Esophagus mucosa (tissue), 1 donor: ENCODE data around the gene CATSPER3. TPM values are rescaled to one million over a fixed set of nuclear protein-coding genes. Genes with fewer than 3 reads are reported as not detected.

Source experiments
- ATAC-seq: fragments of 200-7000 bp; cut with Tn5 transposase; one replicate; pipeline ENCODE4 v1.9.1; 2020
- total RNA-seq: library from RNA; stranded (reverse); gene quantifications from one replicate; pipeline ENCODE4 v1.2.4, GENCODE V29; 2023
- donor health status: DM: yes; HTN: yes; CAD: no.

Gene CATSPER3
- total RNA-seq, 1 donor from 2014 or later = 0.40 TPM

DNA sequence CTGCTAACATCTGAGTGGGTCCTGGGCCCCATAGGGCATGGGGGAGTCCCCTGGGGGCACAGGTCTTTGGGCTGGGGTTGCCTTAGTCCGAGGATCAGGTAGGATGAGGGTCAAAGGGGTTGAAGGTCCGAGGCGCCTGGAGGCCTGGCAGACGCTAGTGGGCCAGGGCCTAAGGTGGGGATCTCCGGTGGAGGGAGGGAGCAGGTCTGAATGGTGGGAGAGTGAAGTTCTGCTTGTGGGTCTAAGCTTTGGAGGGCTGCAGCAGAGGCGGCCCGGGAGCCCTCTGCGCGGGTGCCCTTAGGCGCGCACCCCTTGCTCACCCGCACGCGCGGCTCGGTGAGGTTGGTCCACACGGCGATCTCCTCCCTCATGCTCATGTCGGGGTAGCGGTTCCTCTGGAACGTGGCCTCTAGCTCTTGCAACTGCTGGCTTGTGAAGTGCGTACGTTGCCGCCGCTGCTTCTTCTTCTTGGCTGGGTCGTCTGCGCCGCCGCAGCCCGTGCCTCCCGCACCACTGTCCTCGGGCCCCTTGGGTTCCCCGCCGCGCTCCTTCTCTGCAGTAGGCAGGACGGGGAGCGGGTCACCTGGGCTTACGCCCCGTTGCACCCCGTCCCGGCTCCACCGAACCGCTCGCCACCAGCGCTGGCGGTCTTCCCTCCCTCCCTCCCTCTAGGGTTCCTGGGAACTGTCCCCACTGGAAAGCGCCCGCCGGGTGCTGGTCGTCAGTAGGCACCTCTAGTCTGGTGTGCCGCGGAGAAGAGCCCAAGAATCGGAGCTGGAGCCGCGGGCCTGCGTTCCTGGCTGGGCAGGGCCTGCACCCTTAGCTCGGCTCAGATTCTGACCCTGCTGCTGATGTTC is 63.5 kb downstream of the CATSPER3 start:
- ATAC-seq = no peak

DNA sequence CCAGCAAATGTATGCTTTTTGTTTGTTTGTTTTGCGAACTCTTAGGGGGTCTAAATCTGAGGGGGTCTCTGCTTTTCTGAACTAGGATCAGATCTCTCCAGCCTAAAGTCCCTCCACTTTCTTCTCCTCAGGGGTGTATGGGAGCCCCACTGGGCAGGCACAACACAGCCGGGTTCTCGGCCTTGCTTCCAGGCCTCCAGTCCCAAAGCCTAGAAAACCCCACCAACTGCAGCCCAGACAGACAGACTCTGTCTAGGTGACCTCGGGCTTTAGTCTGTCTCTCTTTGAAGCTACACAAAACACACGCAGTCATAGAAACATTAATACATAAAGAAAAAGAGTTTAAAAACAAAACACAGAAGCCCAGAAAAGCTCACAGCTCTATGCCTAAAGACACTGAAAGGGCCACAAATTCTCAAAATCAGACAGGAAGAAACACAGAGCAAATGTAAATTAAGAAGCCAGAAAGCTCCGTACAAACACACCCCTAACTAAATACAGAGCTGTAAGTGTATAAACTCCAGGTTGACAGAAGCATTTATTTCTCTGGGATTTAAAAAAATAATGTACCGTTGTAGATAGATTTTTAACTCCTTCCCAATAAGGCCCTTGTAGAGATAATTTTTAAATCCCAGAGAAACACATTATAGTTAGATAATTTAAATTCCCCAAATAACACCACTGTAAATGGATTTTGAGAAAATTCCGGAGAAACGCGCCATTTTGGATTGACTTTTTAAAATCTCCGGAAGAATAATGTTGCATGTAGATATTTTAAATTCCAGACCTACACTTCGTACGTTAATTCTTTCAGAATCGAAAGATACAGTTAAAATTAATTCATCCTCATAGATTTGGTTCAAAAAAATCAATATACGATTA is 64.3 kb downstream of the CATSPER3 start:
- no peak for ATAC-seq

DNA sequence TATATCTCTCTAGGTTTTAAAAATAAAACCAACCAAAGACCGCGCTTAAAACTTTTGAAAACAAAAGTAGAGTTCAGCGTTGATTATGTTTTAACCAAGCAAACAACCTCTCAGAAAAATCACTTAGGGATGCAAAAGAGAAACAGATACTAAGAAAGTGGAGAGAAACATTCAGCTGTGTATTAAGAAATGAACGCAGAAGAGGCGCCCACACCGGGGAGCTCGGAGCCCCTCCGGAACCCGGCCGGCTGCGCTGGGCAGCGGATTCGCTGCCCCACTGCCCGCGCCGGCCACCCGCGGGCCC is 64.9 kb downstream of the CATSPER3 start:
- ATAC-seq = no peak

DNA sequence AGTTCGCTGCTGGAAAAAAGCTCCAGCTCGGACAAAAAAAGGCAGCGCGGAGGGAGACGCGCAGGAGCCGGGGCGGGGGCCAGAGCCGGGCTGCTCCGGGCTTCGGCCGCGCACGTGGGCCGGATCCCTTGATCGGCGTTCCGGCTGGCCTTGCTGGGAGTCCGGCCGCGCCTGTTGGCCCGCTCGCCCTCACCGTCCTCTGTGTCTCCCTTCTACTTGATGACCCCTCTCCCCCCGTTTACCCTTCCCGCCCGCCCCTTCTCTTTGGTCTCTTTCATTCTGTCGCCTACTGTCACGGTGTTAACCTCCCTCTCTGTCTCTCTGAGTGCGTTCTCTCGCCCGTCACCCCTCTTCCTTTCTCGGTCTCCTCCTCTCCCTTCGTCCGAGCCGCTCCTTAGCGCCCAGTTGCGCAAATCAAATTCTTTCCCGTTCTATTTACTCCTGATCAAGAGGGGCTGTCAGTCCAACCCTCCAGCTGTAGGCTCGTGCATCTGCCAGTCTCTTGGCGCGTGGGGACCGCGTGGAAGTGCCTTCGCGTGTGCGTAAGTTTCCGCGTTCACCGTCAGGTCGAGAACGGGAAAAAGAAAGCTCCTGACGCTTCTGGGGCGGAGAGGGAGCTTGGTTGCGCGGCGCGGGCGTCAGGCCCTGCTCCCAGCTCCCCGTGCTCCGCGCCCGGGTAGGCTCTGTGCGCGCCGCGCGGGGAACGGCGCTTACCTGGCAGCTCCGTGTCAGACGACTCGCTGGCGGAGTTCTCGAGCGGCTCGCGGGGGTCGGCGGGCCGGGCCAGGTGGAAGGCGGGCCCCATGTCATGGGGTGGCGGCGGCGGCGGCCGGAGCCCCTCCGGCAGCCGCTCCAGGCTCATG is 65.5 kb downstream of the CATSPER3 start:
- ATAC-seq = no peak

DNA sequence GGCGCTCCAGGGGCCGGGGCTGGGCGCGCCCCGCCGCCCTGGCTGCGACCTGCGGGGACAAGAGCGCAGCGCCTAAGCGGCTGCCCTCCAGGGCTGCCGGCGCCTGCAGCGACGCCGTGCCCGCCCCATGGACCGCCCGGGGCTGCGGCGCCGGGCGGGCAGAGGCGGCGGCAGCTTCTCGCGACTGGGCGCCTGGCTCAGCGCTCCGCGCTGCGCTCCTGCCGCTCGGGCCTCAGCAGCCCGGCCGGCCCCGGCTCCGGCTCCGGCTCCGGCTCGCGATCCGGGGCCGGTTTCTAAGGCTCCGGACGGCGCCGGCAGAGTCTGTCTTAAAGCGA is 66.2 kb downstream of the CATSPER3 start, which contains the start of gene PITX1:
PITX1 (minus strand) TSS at position 328 of the 335 bp plus-strand sequence. CDS start 347 bp downstream, outside the sequence.
- no peak for ATAC-seq

DNA sequence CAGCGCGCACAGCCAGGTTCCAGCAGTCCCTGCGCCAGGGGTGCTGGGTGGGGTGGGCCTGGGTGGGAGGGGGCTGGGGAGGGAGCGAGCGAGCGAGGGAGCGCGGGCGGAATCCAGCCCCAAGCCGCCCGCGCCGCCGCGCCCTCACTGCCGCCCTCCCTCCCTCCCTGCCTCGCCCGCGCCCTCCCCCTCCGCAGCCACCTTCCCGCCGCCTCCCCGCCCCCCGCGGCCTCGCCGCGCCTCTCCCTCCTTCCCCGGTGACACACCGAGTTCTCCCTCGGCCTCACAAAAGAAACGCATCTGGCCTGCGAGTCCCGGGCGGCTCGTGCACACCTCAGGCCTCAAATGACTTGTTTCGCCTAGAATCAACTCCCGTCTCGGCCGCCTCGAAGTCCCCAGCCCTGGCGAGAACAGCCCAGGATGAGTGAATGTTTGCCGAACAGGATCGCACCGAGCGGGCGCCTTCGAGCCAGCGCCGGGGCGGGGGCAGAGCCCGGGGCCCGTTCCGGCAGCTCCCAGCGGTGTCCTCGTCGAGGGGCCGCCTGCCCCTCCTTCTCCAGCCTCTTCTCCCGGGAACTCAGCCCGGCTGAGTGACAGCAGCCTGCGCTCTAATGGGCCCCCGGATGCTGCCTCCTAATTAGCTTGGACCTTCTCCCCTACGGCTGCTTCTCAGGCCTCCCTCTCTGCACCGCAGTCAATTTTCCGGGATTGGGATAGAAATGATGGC is 66.7 kb downstream of the CATSPER3 start:
- peak; percentile 66 for ATAC-seq

DNA sequence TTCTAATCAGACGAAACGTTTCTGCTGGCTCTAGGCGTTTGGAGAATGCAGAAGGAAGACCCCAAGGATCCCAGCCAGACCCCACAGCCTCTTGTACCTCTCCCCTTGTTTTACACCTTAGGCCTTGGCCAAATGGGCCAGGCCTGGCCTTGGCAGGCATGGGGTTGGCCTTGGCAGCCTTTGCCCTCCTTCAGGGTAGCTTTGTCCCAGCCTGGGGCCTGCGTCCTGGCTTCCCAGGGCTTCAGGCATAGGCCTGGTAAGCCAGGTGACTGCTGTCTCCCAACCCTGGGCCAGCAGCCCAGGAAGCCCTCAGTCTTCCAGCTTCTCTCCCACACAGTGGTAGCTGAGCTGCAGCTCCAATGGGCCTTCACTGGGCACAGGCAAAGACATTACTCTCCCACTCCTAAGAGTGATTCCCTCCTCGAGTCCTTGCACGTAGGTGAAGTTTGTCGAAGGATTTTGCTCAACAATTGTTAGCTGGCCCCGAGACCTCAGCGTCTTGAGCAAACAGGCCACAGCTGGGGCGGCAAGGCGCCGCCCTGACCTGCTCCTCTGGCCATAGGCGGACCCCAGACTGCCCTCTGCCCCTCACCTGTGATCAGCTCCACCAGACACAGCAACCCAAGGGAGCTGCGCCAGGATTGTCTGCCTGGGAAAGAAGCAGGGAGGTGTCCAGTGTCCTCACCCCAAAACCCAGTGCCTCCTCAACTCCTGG is 67.4 kb downstream of the CATSPER3 start:
- peak; percentile 25 for ATAC-seq

DNA sequence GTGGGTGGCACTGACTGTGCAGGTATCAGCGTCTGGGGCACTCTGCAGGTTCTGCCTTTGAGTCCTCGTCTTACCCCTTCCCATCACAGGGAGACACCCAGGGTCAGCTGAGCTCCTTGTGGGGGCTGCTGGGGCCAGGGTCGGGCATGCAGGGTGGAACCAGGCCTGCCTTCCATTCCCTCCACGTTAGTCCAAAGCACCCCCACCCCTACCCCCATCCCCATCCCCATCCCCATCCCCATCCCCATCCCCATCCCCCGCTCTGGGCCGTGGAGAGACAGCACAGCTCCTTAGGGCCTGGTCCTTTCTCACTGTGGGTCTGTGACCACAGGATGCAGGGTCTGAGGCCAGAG is 67.9 kb downstream of the CATSPER3 start:
- no peak for ATAC-seq

DNA sequence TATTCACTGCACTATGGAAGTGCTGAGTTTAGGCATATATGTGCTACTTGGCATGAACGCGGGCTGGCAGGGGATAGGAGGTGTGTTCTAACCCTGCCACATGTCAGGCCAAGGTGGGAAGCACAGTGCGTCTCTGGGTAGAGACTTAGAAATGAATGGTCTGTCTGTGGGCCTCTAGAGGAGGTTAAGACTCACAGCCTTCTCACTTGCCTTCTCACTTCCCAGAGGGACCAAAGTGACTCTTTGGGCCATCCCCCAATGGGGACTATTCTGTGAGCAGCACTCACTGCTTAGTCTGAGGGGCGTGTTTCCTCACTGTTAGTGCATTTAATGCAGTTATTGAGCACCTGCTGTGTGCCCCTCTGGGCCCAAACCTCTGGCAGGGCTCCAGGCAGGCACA is 68.7 kb downstream of the CATSPER3 start:
- ATAC-seq = no peak

DNA sequence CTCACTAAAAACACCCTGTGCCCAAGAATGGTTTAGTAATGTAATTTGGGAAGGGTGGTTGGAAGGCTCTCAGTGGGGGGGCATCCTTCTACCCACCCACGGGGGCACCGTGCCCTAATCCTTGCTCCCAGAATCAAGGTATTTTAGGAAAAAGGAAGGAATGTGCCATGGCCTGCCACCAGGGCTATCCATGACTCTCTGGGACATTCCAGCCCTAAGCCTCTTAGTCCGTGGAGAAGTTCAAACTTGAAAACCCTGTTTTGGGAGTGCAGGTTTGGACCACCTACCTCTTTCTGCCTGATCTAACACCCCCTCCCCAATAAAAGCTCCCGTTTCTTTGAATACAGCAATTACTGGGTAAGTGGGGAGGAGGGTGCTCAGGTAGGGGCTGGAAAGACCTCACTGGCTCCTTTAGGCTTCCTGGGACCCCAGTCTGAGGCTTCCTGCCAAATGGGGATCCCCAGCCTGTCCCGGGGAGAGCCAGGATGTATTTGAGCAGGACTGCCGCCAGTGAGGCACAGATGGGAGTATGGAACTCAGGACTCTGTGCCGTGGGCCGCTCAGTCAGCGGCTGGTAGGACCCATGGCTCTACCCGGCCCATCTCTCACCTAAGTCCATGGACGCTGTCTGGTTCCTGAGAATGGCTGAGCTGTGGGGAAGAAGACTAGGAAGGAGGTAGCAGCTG is 70.0 kb downstream of the CATSPER3 start:
- ATAC-seq = no peak

DNA sequence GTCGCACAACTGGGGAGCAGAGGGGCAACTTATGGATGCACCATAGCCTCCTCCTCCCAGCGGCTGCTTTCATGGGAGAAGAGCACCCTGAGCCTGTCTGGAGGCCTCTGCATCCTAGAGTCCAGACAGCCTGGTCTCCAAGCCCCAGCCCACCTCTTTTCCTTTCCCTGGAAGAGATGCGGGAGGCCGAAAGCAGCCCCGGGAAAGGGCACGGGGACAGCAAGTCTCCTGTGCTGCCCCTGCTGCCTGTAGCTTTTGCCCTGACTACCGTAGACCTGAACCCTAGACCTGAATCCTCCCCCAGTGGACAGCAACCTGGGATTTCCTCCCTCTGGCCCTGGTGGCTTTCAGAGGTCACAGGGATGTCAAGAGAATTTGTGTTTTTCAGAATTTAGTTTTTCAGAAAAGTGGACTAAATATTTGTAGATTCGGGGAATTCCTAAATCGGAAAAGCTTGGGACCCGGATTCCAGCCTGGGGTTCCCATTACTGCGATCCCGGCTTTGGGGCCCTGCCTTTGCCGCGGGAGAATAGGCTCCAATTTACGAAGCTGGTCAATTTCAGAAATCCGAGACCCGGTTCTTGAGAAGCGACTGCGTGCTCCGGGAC is 70.6 kb downstream of the CATSPER3 start:
- ATAC-seq = no peak

DNA sequence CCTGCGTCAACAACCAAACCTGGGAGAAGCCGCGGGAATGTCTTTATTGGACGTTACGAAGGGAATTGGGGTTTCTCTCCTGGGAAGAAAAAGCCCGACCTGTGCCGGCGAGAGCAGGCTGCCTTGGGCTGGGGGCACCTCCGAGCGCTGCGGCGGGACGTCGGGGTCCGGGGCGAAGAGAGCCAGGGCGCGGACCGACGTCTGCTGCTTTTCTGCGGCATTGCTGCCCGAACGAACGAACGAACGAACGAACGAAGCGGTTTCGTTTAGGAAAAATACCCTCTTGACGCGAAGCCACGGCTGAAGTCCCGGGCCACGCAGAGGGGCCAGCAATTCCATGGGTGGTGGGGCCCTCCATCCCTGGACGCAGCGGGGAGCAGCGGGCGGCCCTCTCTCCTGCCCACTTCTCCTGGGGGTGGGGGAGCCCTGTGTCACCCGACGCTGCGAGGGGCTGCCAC is 71.1 kb downstream of the CATSPER3 start:
- ATAC-seq = no peak

DNA sequence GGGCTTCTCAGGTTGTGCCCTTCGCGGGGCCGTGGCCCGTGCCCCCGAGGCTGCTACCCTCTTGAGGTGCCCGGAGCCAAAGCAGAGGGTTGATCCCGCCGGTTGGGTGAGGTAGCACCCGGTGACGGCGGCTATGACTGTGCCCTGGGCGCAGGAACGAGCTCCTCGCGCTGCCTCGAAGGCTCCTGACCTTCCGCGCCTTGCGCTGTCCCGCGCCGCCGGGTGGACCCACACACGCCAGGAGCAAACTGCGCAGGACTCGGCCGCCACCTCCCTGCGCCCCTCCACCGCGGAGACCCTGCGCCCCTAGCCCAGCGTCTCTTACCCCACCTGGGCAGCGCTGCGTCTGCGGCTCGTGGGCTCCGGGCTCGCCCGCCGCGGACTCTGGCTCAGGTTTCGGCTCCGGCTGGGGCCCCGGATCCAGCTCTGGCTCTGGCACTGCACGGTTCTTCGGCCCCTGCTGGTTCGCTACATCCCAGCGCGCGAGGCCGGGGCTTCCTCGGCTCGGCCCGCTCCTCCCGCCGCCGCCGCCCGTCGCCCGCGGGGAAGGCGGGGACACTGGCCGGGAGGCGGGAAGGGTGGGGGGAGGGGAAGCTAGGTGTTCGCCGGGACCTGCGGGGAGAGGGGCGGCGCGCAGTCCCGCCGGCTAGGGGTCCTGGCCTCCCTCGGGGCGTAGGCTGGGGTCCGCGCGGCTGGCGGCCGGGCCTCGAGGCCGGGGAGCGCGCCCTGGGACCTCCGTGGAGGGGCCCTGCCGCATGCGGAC is 71.7 kb downstream of the CATSPER3 start:
- peak; percentile 38 for ATAC-seq

DNA sequence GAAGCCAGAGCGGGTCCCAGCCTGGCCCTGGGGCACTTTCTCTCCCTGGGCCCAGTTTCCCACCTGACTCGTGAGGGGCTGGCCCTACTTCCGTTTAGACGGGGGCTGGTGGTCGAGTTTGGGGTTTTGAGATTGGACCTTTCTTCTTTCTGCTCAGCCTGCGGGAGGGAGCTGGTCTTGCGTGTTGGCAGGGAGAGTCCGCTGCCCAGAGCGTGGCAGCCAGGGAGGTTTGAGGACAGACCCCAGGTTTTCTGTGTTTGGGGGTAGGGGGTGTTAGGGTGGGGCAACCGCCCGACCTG is 72.3 kb downstream of the CATSPER3 start:
- ATAC-seq = no peak

DNA sequence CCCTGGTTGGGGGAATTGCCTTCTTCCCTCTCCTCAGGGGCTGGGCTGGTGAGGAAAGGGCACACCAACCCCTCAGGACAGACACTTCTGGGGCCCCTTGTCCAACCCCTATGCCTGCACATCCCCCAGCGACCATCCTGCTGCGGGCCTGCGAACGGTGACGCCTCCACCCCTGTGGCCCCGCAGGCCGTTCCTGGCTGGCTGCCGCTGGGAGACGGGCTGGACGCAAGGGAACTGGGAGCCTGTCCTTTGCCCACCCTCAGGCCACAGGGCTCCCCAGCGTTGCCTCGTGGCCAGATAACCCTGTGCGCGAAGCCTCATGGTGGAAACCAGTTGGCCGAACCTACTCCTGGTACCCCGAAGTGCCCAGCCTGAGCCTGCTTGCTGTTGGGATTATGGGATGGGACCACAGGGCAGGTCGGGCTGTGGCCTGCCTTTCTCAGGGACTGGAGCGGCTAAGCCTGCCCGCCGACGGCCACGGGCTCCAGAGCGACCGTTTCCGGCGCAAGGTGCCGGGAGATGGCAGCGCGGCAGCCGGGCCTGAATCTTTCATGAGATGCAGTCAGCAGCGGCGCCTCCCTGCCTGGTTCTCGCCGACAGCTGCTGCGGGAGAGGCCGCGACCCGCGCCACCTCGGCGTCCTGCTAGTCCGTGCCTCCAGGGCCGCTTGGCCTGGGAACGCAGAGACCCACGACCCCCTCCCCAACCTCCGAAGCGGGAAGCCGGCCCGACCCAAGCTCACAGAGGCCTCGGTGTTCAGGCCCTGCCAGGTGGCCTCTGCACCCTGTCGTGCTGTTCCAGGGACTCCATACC is 72.8 kb downstream of the CATSPER3 start:
- ATAC-seq = no peak

DNA sequence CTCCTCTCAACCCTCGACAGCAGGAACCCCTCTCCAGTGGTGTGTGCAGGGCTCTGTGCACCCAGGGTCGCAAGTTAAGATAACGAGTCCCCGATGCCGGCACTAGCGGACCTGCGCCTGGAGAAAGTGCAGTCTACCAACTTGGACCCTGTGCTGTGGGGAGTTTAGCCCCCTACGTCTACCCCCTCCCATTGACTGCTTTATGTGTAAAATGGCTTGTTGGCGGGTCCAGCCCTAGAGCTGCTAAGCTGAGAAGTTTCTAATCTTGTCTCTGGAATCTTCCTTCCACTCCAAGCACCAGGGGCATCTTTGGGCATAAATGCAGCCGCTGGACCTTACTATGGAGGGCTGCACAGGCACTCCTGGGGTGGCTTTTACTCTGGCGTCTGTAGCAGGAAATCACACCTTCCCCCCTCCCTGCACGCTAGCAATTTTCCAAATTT is 73.5 kb downstream of the CATSPER3 start:
- no peak for ATAC-seq

DNA sequence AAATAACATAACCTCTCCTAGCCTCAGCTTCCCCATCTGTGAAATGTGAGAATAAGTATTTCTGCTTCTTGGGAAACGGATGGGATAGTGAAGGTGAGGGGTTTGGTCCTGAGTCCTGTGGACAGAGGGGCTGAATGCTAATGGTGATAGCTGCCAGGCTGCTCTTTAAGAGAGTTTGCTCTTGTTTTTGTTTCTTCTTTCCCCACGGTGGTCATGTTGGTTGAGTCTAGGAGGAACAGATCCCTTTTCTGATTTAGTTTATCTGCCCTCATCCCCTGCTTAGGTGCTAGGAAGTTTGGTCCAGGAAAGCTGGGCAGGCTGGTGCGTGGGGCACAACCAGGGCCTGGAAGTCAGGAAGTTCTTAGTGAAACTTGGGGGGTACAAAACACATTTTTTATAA is 74.0 kb downstream of the CATSPER3 start:
- no peak for ATAC-seq

DNA sequence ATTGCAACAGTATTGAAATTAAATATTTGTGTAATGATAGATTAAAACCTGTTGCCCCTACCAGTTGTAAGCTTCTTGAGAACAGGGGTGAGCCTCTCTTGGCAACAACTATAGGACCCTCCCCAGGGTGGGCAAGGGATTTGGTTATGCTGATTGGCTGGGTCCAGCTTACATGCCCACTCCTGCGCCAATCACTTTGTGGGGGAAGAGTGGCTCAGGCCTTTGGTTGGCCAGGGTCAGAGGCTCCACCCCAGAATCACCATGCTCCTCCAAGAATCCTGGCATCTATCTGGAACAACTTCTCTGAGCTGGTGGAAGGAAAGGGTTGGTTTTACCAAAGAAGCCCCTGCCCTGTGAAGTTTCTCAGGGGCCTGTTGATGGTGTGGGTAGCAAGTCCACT is 74.9 kb downstream of the CATSPER3 start:
- ATAC-seq = no peak

DNA sequence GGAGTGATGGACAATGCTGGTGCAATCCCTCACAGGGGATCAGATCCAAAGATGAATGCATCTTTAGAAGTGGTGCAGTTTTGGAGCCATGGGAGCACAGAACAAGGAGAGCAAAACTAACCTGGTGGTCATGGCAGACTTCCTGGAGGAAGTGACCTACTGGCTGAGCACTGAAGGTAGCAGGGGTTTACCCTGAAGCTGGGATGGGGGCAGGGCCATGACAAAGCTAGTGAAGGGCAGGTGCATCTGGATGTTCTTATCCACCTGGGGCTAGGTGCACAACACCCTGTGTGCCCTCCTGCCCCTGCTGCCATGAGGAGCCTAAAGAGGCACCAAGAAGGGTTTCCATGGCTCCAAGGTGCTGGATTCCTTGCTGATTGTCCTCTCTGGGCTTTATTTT is 77.8 kb downstream of the CATSPER3 start:
- ATAC-seq = no peak
